Activated CD4-positive, alpha-beta T cell treated with anti-CD3 and anti-CD28 coated beads, Interleukin-2, amount 50 U/mL, for 4 hours (primary cell): Measurements from ENCODE around the gene RAPGEF4.

Source experiments
- DNase-seq, 2 experiments: peaks; one replicate each; pipeline ENCODE4 v3.0.0-alpha.2; 2020

RAPGEF4 gene

DNA sequence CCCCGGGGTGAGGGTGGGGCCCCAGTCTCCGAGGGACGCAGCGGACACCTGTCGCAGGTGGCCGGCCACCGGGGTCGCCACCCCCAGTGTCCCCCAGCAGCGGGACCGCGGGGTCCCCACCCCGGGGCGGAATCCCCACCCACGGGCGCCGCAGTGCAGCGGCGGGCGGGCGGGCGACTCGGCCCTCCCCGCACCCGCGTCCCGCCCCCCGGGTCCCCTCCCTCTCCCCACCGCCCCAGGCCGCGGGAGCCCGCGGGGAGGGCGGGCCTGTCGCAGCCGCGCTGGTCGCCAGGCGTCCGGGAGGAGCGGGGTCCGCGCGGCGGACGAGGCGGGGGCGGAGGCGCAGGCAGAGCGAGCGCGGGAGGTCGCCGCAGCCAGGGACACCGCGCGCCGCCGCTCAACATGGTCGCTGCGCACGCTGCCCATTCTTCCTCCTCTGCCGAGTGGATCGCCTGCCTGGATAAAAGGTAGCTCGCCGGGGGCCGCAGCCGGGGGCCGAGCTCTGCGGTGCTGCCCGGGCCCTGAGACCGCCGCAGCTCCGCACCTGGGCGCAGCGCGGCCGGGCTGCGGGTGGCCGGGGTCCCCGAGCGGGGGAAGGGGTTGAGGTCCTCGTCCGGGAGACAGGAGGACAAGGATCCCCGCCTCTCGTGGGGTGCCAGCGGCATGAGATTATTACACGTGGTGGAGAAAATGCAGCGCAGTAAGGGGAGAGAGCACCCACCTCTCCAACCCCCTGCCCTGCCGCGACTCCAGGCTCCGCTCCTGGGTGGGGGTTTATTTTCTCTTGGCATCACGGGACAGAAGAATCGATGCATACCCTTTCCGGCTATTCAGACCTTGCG, at the start of gene RAPGEF4:
TSS of gene RAPGEF4 (plus strand) at position 264 of the 842 bp plus-strand sequence. CDS start at position 403, 139 bp downstream.
- DNase-seq = no peak

DNA sequence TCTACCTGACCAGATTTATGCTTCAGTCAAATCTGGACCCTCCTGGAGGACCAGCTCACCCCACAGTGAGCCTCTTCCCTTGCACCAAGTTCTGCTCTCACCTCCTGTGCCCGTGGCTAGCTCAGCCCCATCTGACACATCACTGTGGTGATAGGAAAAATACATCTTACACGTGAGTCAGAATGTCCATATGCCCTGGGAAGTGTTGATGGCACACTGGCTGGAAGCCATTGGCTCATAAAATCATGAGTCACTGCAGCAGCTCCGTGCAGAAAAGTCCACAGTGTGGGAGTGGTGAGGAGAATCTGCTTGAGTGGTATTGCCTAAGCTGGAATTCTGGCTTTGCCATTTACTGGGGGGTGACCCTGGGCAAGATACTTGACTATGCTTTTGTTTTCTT, 42.6 kb upstream of the RAPGEF4 start:
- DNase-seq = peak; percentile 11 to 28

DNA sequence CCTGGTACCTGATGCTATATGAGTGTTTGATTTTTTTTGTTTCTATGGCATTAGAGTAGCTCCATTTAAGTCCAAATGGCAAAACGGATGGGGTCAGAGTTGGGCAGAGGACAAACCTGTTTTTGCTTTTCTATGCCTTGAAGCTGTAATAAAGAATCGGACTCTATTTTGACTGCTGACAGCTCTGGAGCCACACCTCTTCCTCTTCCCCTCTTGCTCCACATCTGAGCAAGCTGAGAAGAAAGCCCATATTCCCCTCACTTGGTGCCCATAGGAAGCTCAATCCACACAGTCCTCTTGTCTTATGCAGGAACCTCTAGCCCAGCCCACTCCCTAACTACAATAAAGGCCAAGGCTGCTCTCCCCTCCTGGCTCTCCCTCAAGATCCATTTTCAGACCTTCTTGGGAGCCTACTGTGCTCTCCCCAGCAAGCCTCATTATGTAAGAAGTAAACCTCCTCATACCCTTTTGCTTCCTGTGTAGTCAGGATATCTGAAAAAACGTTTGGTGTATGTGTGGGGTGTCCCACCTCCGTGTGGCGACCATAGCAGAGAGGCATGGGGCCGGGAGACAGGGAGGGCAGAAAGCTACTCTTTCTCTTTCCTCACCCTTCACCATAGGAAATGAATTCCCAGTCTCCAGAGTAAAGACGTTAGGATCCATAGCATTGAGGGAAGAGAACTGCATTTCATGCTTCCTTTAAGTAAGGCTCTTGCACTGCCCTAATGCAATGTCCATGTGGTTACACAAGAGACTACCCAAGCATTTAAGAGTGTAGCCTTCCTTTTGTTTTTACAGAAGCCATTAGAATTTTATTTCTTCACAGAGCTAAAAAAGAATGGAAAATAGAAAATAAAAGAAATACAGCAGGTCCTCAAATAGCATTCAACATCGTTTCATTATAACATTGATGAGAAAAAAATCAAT, 41.9 kb upstream of the RAPGEF4 start:
- no peak for DNase-seq

DNA sequence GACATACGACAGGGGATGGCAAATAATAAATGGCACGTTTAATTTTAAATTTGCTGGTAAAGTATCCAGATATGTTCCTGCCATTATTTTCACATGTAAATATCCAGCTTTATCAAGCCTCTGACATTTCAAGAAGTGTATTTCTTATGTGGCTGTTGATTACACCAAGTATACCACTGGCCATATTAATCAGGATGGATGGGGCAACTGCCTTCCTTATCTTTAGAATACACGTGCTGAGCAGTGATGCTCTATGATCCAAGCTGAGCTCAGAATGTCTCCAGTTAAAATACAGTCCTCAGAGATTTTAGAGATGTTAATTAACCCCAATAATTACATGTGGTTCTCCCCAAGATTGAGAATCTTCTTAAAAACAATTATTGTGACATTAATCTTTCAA, 38.3 kb upstream of the RAPGEF4 start:
- no peak for DNase-seq

DNA sequence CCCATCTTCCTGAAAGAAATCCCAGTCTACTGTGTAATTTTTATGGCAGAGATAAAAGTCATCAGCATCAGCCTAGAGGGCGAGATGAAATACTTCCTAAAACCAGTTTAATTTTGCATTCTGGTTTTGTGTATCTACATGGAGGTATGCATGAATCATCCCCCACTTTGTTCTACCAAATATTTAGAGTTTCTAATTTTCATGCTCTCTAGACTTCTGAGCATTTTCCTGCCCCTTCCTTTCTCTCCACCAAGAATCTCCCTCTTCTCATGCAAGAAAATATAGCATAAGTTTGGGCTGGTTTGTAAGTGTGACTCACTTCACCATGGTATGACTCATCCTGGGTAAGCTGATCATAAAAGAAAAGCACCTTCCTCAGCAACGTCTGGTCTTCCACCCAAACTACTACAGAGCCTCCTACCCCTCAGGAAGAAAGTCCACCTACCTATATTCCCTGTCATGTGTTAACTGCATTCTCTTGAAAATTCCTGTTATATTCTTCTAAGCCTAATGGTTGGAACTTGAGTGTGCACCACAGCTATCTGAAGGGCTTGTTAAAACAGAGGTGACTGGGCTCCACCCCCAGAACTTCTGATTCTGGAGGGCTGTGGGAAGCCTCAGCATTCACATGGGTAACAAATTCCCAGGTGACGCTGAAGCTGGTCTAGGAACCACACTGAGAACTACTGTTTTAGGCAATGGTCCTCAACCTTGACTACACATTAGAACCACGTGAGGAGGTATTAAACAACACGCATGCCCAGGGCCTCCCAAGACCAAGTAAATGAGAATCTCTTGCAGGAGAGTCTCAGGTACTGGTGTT, 37.4 kb upstream of the RAPGEF4 start:
- DNase-seq = no peak

DNA sequence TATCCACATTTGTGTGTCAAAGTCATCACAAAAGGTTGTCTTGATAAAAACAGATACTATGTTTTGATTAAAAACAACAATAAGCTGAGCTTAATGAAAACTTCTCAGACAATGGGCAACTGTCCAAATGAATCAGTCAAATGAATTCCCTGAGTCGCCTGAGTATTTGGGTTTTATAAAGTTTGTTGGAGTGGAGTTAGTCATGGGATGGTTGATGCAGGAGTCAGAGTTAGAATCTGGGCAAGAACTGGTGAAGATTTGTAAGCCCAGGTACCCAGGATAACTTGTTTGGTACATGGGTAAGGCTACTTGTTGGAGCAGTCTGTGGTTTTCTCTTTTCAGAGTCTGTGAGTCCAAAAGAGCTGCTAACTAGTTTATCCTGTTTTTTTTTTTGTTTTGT, 34.4 kb upstream of the RAPGEF4 start:
- no peak for DNase-seq

DNA sequence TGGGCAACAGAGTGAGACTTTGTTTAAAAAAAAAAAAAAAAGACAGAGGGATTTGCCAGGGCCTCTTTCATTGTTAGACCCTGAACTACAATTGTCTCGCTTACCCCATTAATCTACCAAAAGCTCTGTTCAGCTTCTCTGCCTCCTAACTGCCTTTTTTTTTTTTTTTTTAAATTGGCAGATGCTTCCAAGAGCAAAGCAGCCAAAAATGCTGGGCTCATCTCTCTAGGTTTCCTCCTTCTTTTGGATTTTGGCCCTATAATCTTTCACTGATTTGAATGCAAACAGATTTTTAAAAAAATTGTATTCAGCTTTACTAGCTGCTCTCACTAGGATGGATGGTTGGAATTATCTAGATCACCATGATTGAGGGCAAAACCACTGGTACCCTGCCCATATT, 33.2 kb upstream of the RAPGEF4 start:
- no peak for DNase-seq

- no peak for DNase-seq
These were observed 31.3 kb upstream of the RAPGEF4 start for GRCh38 chr2:172704072-172704936.

- no peak for DNase-seq
These were observed 30.3 kb upstream of the RAPGEF4 start for GRCh38 chr2:172705352-172705751.

DNA sequence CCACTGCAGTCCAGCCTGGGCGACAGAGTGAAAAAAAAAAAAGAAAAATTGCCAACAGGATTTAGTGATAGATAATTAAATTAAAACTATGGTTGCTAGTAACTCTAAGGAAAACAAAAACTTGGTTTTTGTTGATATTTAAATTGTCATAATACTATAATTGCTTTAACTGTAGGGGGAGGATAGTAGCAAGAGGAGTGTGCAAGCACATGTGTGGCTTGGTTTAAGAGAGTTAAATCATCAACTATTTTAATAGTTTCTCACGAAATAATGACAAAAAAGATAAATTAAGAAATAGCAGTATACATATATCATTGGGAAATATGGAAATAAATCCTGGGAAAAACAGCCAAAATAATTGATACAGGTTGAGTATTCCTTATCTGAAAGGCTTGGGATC, 27.4 kb upstream of the RAPGEF4 start:
- DNase-seq = no peak

DNA sequence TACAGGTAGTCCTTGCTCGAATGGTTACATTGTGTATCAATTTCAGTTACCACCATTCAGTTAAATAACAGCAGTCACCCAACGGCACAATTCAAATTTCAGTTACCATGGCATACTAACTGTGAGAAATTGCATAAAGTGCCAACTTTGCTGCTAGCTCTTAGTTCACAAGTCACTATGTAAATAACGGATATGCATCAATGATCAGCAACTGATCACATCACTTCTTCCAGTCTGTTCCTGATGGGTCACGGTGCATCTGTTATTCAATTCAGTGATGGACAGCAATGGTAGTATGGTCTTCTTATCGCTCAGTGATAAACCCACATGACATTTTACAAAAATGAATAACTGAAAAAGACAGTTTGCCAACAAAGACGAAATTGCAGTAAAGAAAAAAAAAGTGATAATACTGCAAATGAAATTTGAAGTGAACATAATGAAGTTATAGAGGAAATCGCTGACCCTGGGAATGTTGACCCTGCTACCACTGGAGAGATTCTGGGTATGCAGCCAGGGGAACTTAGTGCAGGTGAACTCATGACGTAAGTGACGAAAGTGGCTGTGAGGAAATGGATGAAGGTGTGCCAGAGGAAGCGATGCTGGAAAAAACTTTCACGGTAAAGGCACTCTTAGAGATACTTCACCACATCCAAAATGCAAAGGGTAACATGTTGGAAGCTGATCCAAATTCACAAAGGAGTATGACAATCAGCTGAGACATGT, 25.9 kb upstream of the RAPGEF4 start:
- no peak for DNase-seq

DNA sequence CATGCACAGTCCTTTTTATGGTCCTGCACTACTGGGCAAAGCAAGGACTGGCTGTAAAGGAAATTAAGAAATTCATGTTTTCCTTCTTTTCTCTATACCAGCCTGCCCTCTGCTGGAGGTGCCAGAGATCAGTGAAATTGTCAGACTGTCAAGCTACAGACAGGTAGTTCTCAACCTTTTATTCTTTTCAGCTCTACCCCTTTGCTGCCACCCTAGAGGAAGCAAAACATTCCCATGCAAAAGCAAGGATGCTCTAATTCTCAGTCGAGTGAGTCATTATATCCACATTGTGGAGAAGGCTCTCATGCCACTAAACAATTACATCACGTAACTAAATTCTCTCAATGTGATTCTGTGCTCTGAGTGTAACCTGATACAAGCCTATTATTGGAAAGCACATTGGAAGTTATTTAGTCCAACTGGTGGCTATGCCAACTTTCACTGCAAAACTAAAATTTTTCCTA, 25.0 kb upstream of the RAPGEF4 start:
- peak; percentile 27 to 34 for DNase-seq

DNA sequence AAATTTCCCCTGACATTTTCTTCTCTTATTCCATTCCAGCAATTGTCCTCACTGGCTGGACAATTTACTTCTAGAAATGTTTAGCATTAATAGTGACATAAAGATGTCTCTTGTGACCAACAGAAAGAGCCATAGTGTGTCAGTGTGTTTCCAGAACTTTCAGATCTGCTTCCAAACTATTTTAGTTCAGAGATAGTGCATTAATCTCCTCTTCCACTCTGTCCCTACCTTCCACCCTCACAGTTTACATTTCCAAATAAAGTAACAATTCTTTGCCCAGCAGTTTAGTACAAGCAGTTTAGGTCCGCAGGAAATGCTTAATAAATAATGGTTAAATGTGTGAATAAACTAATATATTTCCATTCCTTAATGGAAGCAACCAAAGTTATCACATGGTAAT, 24.5 kb upstream of the RAPGEF4 start:
- no peak for DNase-seq

GRCh38 chr2:172712251-172712650, 23.4 kb upstream of the RAPGEF4 start:
- DNase-seq = no peak

DNA sequence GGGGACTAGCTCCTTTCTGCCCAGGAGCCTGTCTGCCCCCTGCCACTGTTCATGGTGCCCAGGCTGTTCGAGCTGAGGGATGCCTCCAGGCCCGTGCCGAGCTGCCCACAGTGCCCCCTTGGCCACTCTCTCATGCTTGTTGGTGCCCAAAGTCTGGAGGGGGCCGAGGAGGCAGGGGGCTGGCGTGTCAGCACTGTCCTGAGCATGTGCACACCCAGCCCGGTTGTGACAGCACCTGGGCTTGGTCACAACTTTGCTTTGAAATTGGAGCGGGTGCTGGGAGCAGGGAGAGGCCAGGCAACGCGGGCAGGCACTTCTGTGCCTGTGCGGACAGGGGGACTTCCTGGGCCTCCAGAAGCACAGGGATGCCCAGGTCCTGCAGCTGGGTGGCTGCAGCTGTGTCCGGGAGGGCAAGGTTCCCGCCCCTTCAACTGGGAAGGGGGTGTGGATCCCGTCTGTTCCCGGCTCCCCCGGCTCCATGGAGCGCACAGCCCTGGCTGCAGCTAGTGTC, 22.2 kb upstream of the RAPGEF4 start:
- no peak for DNase-seq

- no peak for DNase-seq
These were observed 13.2 kb upstream of the RAPGEF4 start for GRCh38 chr2:172722481-172722880.

- DNase-seq = no peak
These were observed 12.4 kb upstream of the RAPGEF4 start for GRCh38 chr2:172723286-172723685.

DNA sequence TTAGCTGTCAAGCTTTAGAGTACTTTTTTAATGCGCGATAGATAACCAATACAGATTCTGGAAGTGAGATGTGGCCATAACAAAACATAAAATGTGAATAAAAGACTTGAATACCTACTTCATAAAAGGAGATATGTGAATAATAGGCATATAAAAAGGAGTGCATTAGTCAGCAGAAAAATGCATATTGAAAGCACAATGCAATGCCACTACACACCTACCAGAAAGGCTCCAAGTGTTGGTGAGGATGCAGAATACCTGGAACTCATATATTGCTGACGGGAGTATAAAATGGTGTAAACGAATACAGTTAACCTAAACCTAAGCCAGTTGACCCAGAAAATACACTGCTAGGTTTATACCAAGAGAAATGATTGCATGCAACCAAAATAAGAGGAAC, 10.9 kb upstream of the RAPGEF4 start:
- DNase-seq = no peak

DNA sequence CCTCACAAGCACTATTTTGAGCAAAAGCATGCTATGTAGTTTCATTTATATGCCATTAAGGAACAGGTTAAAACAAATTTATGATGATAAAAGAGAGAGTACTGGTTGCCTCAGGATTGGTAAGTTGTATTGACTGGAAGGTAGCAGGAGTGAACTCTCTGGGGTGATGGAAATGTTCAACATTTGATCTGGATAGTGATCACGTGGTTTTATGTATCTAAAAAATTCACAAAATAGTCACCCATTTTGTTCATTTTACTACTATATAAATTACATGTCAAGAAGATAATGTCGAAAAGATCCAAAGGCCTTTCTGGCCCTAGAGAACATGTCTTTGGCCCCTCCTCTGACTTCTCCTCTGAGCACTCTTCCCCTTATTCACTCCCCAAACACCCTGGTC, 10.4 kb upstream of the RAPGEF4 start:
- DNase-seq = no peak

GRCh38 chr2:172725746-172726145, 9.9 kb upstream of the RAPGEF4 start:
- no peak for DNase-seq

- no peak for DNase-seq
These were observed 9.4 kb upstream of the RAPGEF4 start for GRCh38 chr2:172726172-172726735.
